Caki2 (cell line): ENCODE measurements around the gene TMEM63B. TPM values are rescaled to one million over a fixed set of nuclear protein-coding genes. Genes with fewer than 3 reads are reported as not detected.

Experiments used
- DNase-seq: peaks from one replicate; pipeline ENCODE4 v3.0.0-alpha.2; 2015; ENCODE audit warnings: low read depth
- in situ Hi-C: cut with HindIII; loops from 2 replicates; pipeline ENCODE4 v1.10.0; 2016; ENCODE audit warnings: low sequenced_read_pairs, low pct_unique_long_range_greater_than_20kb, mixed read lengths
- total RNA-seq: library from RNA; depleted of rRNA; stranded (reverse); fragments of >200 nt; shearing (Covaris generic); gene quantifications from 2 replicates; pipeline ENCODE4 v1.2.3, GENCODE V29; 2014; ENCODE audit warnings: low replicate concordance; rRNA removed

TMEM63B gene
- total RNA-seq, 1 experiment from 2014 or later: 7.3 TPM

DNA sequence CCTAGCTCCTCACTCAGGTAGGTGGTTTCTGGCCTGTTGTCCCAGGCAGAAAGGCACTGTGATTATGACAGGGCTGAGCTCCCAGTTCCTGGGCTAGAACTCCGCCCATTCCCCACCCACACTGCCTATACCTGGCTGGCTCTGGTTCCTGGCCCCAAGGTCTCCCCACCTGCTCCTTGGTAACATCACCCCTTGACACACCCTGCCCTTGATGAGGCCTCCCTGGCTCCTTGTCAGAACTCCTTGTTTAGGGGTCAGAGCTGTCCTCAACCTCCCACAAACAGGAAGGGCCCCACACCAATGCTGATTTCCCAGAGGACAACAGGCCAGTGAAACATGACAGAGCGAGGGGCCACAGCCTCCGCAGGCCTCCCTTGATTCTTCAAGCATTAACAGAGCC, 73.8 kb downstream of the TMEM63B start:
- DNase-seq: no peak
- in situ Hi-C loops: no loop called here

DNA sequence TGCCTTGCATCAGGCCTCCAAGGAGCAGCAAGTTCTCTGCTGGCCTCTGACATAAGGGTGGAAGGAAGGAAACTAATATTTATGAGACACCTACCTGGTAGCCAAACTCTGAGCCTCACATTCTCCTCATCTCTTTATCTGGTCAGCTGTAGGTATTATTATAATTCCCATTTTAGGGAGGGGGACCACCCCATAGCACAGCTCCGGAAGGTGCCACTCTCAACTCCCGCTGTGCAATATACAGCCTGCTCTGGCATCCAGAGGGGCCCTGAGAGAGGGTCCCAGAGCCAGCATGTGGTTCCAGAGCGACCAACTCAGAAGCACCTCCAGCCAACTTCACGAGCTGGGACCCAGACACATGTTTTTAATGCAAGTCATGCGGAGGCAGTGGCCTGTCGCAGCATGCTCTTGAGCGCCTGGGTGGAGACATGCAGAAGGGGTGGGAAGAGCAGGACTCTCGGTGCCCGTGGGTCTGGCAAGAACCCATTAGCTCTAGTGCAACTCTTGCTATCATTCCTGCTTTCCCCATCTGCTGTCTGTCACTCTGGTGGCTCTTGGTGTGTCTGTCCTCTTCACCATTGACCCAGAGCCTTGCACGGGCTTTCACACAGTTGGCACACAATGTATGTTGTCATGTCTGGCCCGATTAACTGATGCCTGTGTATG, 74.4 kb downstream of the TMEM63B start:
- in situ Hi-C loops: no loop called here
- no peak for DNase-seq

DNA sequence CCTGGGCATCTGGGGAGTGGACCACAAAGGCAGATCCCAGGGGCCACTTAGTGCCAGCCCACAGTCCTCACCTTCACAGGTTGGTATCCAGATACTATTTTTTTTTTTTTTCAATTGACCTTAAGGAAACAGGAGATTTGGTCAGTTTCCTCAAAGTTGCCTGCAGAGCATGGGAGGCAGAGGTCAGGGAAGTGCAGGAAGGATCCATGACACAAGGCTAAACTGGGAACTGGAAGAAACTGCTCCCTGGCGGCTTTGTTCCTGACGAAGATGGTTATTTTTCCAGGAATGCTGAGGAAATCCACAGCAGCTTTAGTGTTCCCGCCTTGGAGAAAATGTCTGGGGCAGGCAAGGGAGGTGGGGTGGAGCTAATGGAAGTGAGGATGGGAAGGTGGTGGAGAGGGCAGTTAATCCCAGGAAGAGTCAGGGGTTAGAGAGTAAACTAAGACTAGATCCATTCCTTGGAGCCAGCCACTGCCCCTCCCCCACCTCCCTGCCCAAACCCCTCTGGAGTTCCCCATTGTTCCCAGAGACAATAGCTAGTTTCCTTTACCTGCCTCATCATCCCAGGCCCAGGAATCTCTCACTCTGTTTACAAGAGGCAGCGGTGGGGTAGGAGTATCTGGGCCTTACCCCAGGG, 75.1 kb downstream of the TMEM63B start:
- in situ Hi-C loops: no loop called here
- DNase-seq: no peak

DNA sequence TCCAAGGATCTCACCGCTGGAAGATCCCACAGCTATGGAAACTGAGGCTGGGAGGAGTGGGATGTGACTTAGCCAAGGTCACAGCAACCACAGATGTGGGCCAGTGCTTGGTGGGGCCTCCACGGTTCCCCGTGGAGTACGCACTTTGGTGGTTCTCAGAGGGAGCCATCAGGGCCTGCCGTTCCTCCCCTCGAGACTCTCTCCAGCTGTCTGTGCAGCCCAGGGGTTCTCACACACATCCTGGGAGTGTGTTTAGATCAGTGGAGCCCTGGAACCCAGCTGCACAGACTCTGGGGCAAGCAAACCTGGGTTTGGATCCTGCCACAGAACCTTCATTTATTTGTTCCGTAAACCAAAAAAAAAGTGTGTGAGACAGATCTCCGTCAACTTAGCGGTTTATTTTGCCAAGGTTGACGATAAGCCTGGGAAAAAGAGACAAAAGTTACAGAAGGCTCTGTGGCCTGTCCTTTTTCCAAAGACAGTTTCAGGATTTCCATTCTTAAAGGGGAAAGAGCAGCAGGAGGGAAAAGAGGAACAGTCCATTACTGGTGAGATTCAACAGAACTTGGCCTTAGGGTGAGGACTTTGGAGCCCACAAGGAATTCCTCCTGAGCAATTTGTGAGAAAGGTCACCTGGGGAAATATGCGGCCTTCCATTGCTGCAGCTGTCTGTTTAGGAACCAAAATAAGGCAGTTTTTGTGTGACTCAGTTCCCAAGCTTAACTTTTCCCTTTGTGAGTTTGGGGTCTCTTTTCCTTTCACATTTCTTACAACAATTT, 75.8 kb downstream of the TMEM63B start:
- DNase-seq: no peak
- in situ Hi-C loops: no loop called here

DNA sequence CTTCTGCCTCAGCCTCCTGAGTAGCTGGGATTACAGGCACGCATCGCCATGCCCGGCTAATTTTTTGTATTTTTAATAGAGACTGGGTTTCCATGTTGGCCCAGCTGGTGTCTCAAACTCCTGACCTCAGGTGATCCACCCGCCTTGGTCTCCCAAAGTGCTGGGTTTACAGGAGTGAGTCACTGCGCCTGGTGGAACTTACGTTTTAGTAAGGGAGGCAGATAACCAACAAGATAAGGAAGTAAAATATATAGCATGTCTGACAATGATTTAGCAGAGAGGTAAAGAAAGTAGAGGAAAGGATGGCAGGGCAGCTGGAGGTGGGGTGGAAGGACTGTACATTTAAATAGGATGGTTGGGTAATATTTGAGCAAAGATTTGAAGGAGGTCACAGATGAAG, 76.6 kb downstream of the TMEM63B start:
- in situ Hi-C loops: no loop called here
- no peak for DNase-seq

Other genes with a start within 250 kb of the TMEM63B start
- 119 and 157 TPM in 2 replicates for gene MRPL14, start 102 bp upstream of the TMEM63B start, total RNA-seq
- gene CAPN11, start 31.3 kb downstream of the TMEM63B start, total RNA-seq: not detected in 2 replicates
- gene MYMX, start 89.4 kb downstream of the TMEM63B start, total RNA-seq: not detected in 2 replicates
- gene SLC29A1, start 96.0 kb downstream of the TMEM63B start, total RNA-seq: 47.6 and 55.5 TPM in 2 replicates
- gene HSP90AB1, start 119.5 kb downstream of the TMEM63B start, total RNA-seq: 807 and 852 TPM in 2 replicates
- gene SLC35B2, start 130.0 kb downstream of the TMEM63B start, total RNA-seq: 203 and 221 TPM in 2 replicates
- 24.7 and 33.4 TPM in 2 replicates for gene NFKBIE, start 138.0 kb downstream of the TMEM63B start, total RNA-seq
- not detected in 2 replicates for gene TMEM151B, start 142.9 kb downstream of the TMEM63B start, total RNA-seq
- gene AARS2, start 185.8 kb downstream of the TMEM63B start, total RNA-seq: 20.0 and 23.9 TPM in 2 replicates
- gene SPATS1, start 215.1 kb downstream of the TMEM63B start, total RNA-seq: not detected in 2 replicates